ENCODE measurements around the gene SEPTIN11. TPM values are rescaled to one million over a fixed set of nuclear protein-coding genes. Genes with fewer than 3 reads are reported as not detected.

SEPTIN11 gene
- total and polyA plus RNA-seq, 2 of the 4 experiments (the other 2 are of a cell fraction): 267 to 573 TPM

DNA sequence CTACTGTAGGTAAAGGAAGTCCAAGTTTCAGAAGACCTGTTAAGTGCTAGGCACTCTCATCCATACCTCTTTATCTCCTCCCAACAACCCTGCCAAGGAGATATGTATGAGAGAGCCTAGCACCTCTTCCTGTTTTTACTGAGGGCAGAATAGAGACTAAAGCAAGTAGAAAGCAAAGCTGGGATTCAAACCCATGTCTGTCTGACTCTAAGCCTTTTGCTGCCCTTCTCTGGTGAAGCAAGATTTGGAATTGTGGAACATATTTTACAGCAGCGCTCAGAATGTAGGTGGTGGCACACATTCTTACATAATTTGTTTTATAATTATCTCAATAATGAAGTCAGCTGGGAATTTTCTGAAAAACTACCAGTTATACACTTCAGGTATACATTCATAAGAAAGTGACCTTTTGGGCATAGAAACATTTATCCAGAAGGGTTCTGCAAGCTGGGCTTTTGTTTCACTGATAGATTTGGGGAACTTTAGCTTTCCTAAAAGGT, 41.7 kb downstream of the SEPTIN11 start:
- Histone ChIP-seq H2BK20ac (ENCODE audit: low read depth, low read length) (peak overlapping the region; percentile 83), H2AK9ac (replicated peaks; ENCODE audit: low read depth, low read length, poor library complexity) (no peak overlapping the region), H4K8ac (ENCODE audit: low read depth in 2 of 2, low read length in 2 of 2) (peak overlapping the region; percentile 16 to 81; a peak in 3 of 4 replicates), H3K4me2 (ENCODE audit: low read depth, low read length) (peak overlapping the region; percentile 75), H2BK15ac (ENCODE audit: low read depth, low read length) (peak overlapping the region; percentile 71; the same call in 2 of the 3 replicates), H3K27me3 (ENCODE audit: control insufficient read depth, insufficient read depth, low read length) (no peaks in the 10 kb centered on the region), H2AK5ac (ENCODE audit: low read depth, low read length) (peak overlapping the region; percentile 80), H4K20me1 (ENCODE audit: insufficient read depth, low read length) (peaks cover 39% of the 10 kb centered on the region), H4K91ac (ENCODE audit: insufficient read depth, low read depth, low read length) (peak overlapping the region; percentile 71), H3K79me1 (ENCODE audit: low read depth in 1 of 2, low read length in 2 of 2) (peaks cover 22 to 62% of the 10 kb centered on the region in 2 experiments), H2BK120ac (ENCODE audit: low read depth, low read length) (peak overlapping the region; percentile 88), H3K9ac (ENCODE audit: low read depth, low read length) (peak overlapping the region; percentile 63), H3K9me3 (ENCODE audit: control insufficient read depth, insufficient read depth, low read length) (no peaks in the 10 kb centered on the region), H3K27ac (ENCODE audit: insufficient read depth, low read length) (peak overlapping the region; percentile 84), H2BK5ac (ENCODE audit: low read depth, low read length, poor library complexity, severe bottlenecking) (peak overlapping the region; percentile 93), H3K4me1 (ENCODE audit: control insufficient read depth, insufficient read depth, low read length) (peaks cover 23% of the 10 kb centered on the region), H3K36me3 (ENCODE audit: control insufficient read depth, insufficient read depth, low read length) (peaks cover 9% of the 10 kb centered on the region), H3K56ac (ENCODE audit: extremely low read depth, insufficient read depth, low read length) (peak overlapping the region; percentile 77), H3K4me3 (ENCODE audit: insufficient read depth, low read depth, low read length) (no peak overlapping the region), H3K23ac (ENCODE audit: low read depth, low read length) (peak overlapping the region; percentile 79), H4K5ac (ENCODE audit: low read depth, low read length) (peak overlapping the region; percentile 70), H3K4ac (ENCODE audit: low read depth, low read length) (peak overlapping the region; percentile 84), H3K9me1 (ENCODE audit: insufficient read depth, low read length) (peaks cover 18% of the 10 kb centered on the region), H2AFZ (replicated peaks; ENCODE audit: low read length, poor library complexity) (no peak overlapping the region), H3K14ac (replicated peaks; ENCODE audit: low read depth, low read length) (peak overlapping the region; percentile 88), H3K18ac (ENCODE audit: low read depth, low read length) (peak overlapping the region; percentile 93)
- no TSS peak for BruUV-seq (replicated peaks)
- intact Hi-C loops (cut with micrococcal nuclease) (no loop called here), in situ Hi-C loops (cut with MboI; ENCODE audit: low sequenced_read_pairs) (no loop called here), dilution Hi-C loops (cut with HindIII; ENCODE audit: low sequenced_read_pairs, unreplicated experiment) (no loop called here)
- no peak for TF ChIP-seq RAD21 (IDR thresholded peaks at IDR 0.05; ENCODE audit: low read length)
- TF ChIP-seq BHLHE40 (IDR thresholded peaks at IDR 0.05; ENCODE audit: low read depth, low read length): no peak
- TF ChIP-seq SMC3 (IDR thresholded peaks at IDR 0.05; ENCODE audit: low read depth, low read length): no peak
- TF ChIP-seq MAFK (IDR thresholded peaks at IDR 0.05; ENCODE audit: low read depth, low read length): no peak
- TF ChIP-seq MAZ (IDR thresholded peaks at IDR 0.05; ENCODE audit: borderline replicate concordance, low read depth, low read length): no peak
- TF ChIP-seq NFE2L2 (IDR thresholded peaks at IDR 0.05; ENCODE audit: low read depth, low read length): no peak
- TF ChIP-seq, protein P1, sequence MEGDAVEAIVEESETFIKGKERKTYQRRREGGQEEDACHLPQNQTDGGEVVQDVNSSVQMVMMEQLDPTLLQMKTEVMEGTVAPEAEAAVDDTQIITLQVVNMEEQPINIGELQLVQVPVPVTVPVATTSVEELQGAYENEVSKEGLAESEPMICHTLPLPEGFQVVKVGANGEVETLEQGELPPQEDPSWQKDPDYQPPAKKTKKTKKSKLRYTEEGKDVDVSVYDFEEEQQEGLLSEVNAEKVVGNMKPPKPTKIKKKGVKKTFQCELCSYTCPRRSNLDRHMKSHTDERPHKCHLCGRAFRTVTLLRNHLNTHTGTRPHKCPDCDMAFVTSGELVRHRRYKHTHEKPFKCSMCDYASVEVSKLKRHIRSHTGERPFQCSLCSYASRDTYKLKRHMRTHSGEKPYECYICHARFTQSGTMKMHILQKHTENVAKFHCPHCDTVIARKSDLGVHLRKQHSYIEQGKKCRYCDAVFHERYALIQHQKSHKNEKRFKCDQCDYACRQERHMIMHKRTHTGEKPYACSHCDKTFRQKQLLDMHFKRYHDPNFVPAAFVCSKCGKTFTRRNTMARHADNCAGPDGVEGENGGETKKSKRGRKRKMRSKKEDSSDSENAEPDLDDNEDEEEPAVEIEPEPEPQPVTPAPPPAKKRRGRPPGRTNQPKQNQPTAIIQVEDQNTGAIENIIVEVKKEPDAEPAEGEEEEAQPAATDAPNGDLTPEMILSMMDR (conservative IDR thresholded peaks at IDR 0.05; ENCODE audit: low read depth, low read length): no peak
- TF ChIP-seq, protein P2, sequence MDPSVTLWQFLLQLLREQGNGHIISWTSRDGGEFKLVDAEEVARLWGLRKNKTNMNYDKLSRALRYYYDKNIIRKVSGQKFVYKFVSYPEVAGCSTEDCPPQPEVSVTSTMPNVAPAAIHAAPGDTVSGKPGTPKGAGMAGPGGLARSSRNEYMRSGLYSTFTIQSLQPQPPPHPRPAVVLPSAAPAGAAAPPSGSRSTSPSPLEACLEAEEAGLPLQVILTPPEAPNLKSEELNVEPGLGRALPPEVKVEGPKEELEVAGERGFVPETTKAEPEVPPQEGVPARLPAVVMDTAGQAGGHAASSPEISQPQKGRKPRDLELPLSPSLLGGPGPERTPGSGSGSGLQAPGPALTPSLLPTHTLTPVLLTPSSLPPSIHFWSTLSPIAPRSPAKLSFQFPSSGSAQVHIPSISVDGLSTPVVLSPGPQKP (IDR thresholded peaks at IDR 0.05; ENCODE audit: borderline replicate concordance, low read depth, low read length): no peak
- no peak for TF ChIP-seq RCOR1 (IDR thresholded peaks at IDR 0.05; ENCODE audit: insufficient replicate concordance, low read length)
- WGBS, 2 experiments (ENCODE audit: extremely low coverage in 2 of 2, insufficient read length in 1 of 2): no CpG with 5 or more reads among the region's 1 CpG
- ATAC-seq (ENCODE audit: low read depth): no peak
- ChIA-PET CTCF (no interaction called here), POLR2A (ENCODE audit: unreplicated experiment) (interaction anchor here (1.2 kb wide), 1 partner anchor 39 kb away, joined by 4 read pairs; no protein-coding TSS in a partner anchor)
- DNase-seq: no peak

All from IMR-90 (cell line).